Activated naive CD4-positive, alpha-beta T cell treated with anti-CD3 and anti-CD28 coated beads, Interleukin-2, amount 50 U/mL, for 24 hours (primary cell): ENCODE data around the gene TMBIM1.
A peak's percentile ranks its signal among the peaks of the same experiment; 100 is the strongest.

ENCODE experiments used
- H3K27ac Mint-ChIP-seq: one replicate; pipeline ENCODE4 v1.8.0; 2021; ENCODE audit warnings: mild to moderate bottlenecking, mixed read lengths
- H3K27me3 Mint-ChIP-seq: one replicate; pipeline ENCODE4 v1.8.0; 2021; ENCODE audit warnings: mixed read lengths
- H3K36me3 Mint-ChIP-seq: one replicate; pipeline ENCODE4 v1.8.0; 2021; ENCODE audit warnings: mixed read lengths
- H3K4me1 Mint-ChIP-seq: one replicate; pipeline ENCODE4 v1.8.0; 2021; ENCODE audit warnings: mixed read lengths
- H3K4me3 Mint-ChIP-seq: one replicate; pipeline ENCODE4 v1.8.0; 2021; ENCODE audit warnings: mild to moderate bottlenecking, mixed read lengths
- H3K9me3 Mint-ChIP-seq: one replicate; pipeline ENCODE4 v1.8.0; 2021; ENCODE audit warnings: mixed read lengths

Gene TMBIM1

GRCh38 chr2:218261423-218262236 is 30.7 kb downstream of the TMBIM1 start:
- Mint-ChIP-seq H3K4me1 (peaks cover 37% of the 10 kb centered on the region), H3K4me3 (no peak overlapping the region), H3K9me3 (no peaks in the 10 kb centered on the region), H3K27ac (no peak overlapping the region), H3K27me3 (no peaks in the 10 kb centered on the region), H3K36me3 (no peaks in the 10 kb centered on the region)

- no peaks in the 10 kb centered on the region for H3K27me3 Mint-ChIP-seq
Measured at GRCh38 chr2:218260742-218261422, 31.4 kb downstream of the TMBIM1 start, which contains the start of gene GPBAR1. TSS of gene GPBAR1 (plus strand) at chr2:218261015. CDS start at chr2:218262725, 1,710 bp downstream.

GRCh38 chr2:218260166-218260565 is 32.1 kb downstream of the TMBIM1 start:
- peaks cover under 1% of the 10 kb centered on the region for H3K36me3 Mint-ChIP-seq
- H3K9me3 Mint-ChIP-seq, result no peaks in the 10 kb centered on the region
- H3K27me3 Mint-ChIP-seq, result no peaks in the 10 kb centered on the region
- no peak overlapping the region for H3K27ac Mint-ChIP-seq
- peaks cover 37% of the 10 kb centered on the region for H3K4me1 Mint-ChIP-seq
- no peak overlapping the region for H3K4me3 Mint-ChIP-seq

More at GRCh38 chr2:218260742-218261422, 31.4 kb downstream of the TMBIM1 start, which contains the start of gene GPBAR1:
- no peak within 1 kb of the TSS for H3K27ac Mint-ChIP-seq
- H3K36me3 Mint-ChIP-seq, result no peaks in the 10 kb centered on the region
- H3K4me1 Mint-ChIP-seq, result peaks cover 34% of the 10 kb centered on the region
- no peaks in the 10 kb centered on the region for H3K9me3 Mint-ChIP-seq
- no peak within 1 kb of the TSS for H3K4me3 Mint-ChIP-seq

- Mint-ChIP-seq H3K4me1 (peaks cover 39% of the 10 kb centered on the region), H3K27ac (peak overlapping the region; percentile 30), H3K27me3 (no peaks in the 10 kb centered on the region), H3K36me3 (peaks cover 4% of the 10 kb centered on the region), H3K9me3 (no peaks in the 10 kb centered on the region), H3K4me3 (no peak overlapping the region)
Measured at GRCh38 chr2:218259099-218259961, 33.0 kb downstream of the TMBIM1 start.

GRCh38 chr2:218257390-218257981 is 34.8 kb downstream of the TMBIM1 start:
- H3K27ac Mint-ChIP-seq, result peak overlapping the region; percentile 93
- peak overlapping the region; percentile 62 for H3K4me3 Mint-ChIP-seq
- H3K9me3 Mint-ChIP-seq, result no peaks in the 10 kb centered on the region
- H3K36me3 Mint-ChIP-seq, result peaks cover 6% of the 10 kb centered on the region
- no peaks in the 10 kb centered on the region for H3K27me3 Mint-ChIP-seq
- H3K4me1 Mint-ChIP-seq, result peaks cover 32% of the 10 kb centered on the region

GRCh38 chr2:218256612-218257350 is 35.5 kb downstream of the TMBIM1 start:
- no peaks in the 10 kb centered on the region for H3K9me3 Mint-ChIP-seq
- H3K36me3 Mint-ChIP-seq, result peaks cover 6% of the 10 kb centered on the region
- peak overlapping the region; percentile 74 for H3K27ac Mint-ChIP-seq
- peaks cover 32% of the 10 kb centered on the region for H3K4me1 Mint-ChIP-seq
- H3K4me3 Mint-ChIP-seq, result no peak overlapping the region
- no peaks in the 10 kb centered on the region for H3K27me3 Mint-ChIP-seq

- Mint-ChIP-seq H3K36me3 (peaks cover 8% of the 10 kb centered on the region), H3K4me3 (no peak overlapping the region), H3K27me3 (no peaks in the 10 kb centered on the region), H3K27ac (peak overlapping the region; percentile 53), H3K4me1 (peaks cover 32% of the 10 kb centered on the region), H3K9me3 (no peaks in the 10 kb centered on the region)
Measured at GRCh38 chr2:218255446-218255845, 36.9 kb downstream of the TMBIM1 start.

GRCh38 chr2:218253232-218253625 is 39.1 kb downstream of the TMBIM1 start:
- Mint-ChIP-seq H3K4me3 (no peak overlapping the region), H3K9me3 (no peaks in the 10 kb centered on the region), H3K27me3 (no peaks in the 10 kb centered on the region), H3K4me1 (peaks cover 21% of the 10 kb centered on the region), H3K36me3 (peaks cover 15% of the 10 kb centered on the region), H3K27ac (peak overlapping the region; percentile 8)

GRCh38 chr2:218252509-218253231 is 39.6 kb downstream of the TMBIM1 start:
- Mint-ChIP-seq H3K27ac (peak overlapping the region; percentile 65), H3K36me3 (peaks cover 15% of the 10 kb centered on the region), H3K9me3 (no peaks in the 10 kb centered on the region), H3K4me1 (peaks cover 19% of the 10 kb centered on the region), H3K4me3 (no peak overlapping the region), H3K27me3 (no peaks in the 10 kb centered on the region)

- Mint-ChIP-seq H3K27me3 (no peaks in the 10 kb centered on the region), H3K9me3 (no peaks in the 10 kb centered on the region), H3K4me1 (no peaks in the 10 kb centered on the region), H3K4me3 (no peak overlapping the region), H3K27ac (no peak overlapping the region), H3K36me3 (peaks cover 14% of the 10 kb centered on the region)
Measured at GRCh38 chr2:218249691-218250090, 42.6 kb downstream of the TMBIM1 start.

GRCh38 chr2:218245214-218245613 is 47.1 kb downstream of the TMBIM1 start:
- peaks cover 26% of the 10 kb centered on the region for H3K4me1 Mint-ChIP-seq
- H3K4me3 Mint-ChIP-seq, result no peak overlapping the region
- H3K27ac Mint-ChIP-seq, result peak overlapping the region; percentile 35
- H3K27me3 Mint-ChIP-seq, result no peaks in the 10 kb centered on the region
- peaks cover 17% of the 10 kb centered on the region for H3K36me3 Mint-ChIP-seq
- H3K9me3 Mint-ChIP-seq, result no peaks in the 10 kb centered on the region

GRCh38 chr2:218244665-218245064 is 47.6 kb downstream of the TMBIM1 start:
- no peak overlapping the region for H3K4me3 Mint-ChIP-seq
- H3K4me1 Mint-ChIP-seq, result peaks cover 26% of the 10 kb centered on the region
- peak overlapping the region; percentile 19 for H3K27ac Mint-ChIP-seq
- H3K9me3 Mint-ChIP-seq, result no peaks in the 10 kb centered on the region
- no peaks in the 10 kb centered on the region for H3K27me3 Mint-ChIP-seq
- peaks cover 15% of the 10 kb centered on the region for H3K36me3 Mint-ChIP-seq

- H3K9me3 Mint-ChIP-seq, result no peaks in the 10 kb centered on the region
- no peak overlapping the region for H3K4me3 Mint-ChIP-seq
- peaks cover 26% of the 10 kb centered on the region for H3K4me1 Mint-ChIP-seq
- H3K27ac Mint-ChIP-seq, result peak overlapping the region; percentile 30
- no peaks in the 10 kb centered on the region for H3K27me3 Mint-ChIP-seq
- peaks cover 12% of the 10 kb centered on the region for H3K36me3 Mint-ChIP-seq
Measured at GRCh38 chr2:218244204-218244603, 48.1 kb downstream of the TMBIM1 start.

GRCh38 chr2:218238887-218239286 is 53.4 kb downstream of the TMBIM1 start:
- H3K27ac Mint-ChIP-seq, result peak overlapping the region; percentile 89
- H3K27me3 Mint-ChIP-seq, result no peaks in the 10 kb centered on the region
- H3K4me3 Mint-ChIP-seq, result no peak overlapping the region
- no peaks in the 10 kb centered on the region for H3K9me3 Mint-ChIP-seq
- peaks cover 11% of the 10 kb centered on the region for H3K36me3 Mint-ChIP-seq
- peaks cover 36% of the 10 kb centered on the region for H3K4me1 Mint-ChIP-seq
